ENCODE measurements around the gene PNLIPRP1. TPM values are rescaled to one million over a fixed set of nuclear protein-coding genes. Genes with fewer than 3 reads are reported as not detected.

Gene PNLIPRP1
- total RNA-seq, 1 experiment from 2014 or later: not detected

GRCh38 chr10:116606061-116606483 lies 15.3 kb downstream of the PNLIPRP1 start:
- Histone ChIP-seq H3K79me2 (ENCODE audit: low read length) (no peaks in the 10 kb centered on the region), H3K9me3 (ENCODE audit: low read length) (no peaks in the 10 kb centered on the region), H3K4me3 (ENCODE audit: low read length) (no peak overlapping the region), H3K9ac (ENCODE audit: low read length) (no peak overlapping the region), H3F3A (ENCODE audit: low read length, unreplicated experiment) (no peaks in the 10 kb centered on the region), H3K27me3 (ENCODE audit: low read length) (peaks cover 20% of the 10 kb centered on the region; the same call in 1 of the 2 replicates), H3K27ac (ENCODE audit: low read length) (no peak overlapping the region), H3K36me3 (ENCODE audit: low read depth, low read length) (no peaks in the 10 kb centered on the region), H2AFZ (ENCODE audit: low read length) (no peak overlapping the region), H4K20me1 (ENCODE audit: low read length) (no peaks in the 10 kb centered on the region), H3K4me2 (ENCODE audit: low read length) (no peak overlapping the region), H3K4me1 (ENCODE audit: insufficient read depth, low read length) (no peaks in the 10 kb centered on the region), H3K9me2 (replicated peaks; ENCODE audit: low read length) (no peaks in the 10 kb centered on the region)
- CTCF ChIA-PET: no interaction called here
- DNase-seq: no peak
- intact Hi-C loops (cut with micrococcal nuclease): no loop called here
- no TSS peak for BruUV-seq (replicated peaks)
- TF ChIP-seq EZH2 (IDR thresholded peaks at IDR 0.05; ENCODE audit: low read length, unreplicated experiment): no peak
- TF ChIP-seq EZH2phosphoT487 (IDR thresholded peaks at IDR 0.05; ENCODE audit: borderline replicate concordance, low read length): no peak
- TF ChIP-seq, protein P1, sequence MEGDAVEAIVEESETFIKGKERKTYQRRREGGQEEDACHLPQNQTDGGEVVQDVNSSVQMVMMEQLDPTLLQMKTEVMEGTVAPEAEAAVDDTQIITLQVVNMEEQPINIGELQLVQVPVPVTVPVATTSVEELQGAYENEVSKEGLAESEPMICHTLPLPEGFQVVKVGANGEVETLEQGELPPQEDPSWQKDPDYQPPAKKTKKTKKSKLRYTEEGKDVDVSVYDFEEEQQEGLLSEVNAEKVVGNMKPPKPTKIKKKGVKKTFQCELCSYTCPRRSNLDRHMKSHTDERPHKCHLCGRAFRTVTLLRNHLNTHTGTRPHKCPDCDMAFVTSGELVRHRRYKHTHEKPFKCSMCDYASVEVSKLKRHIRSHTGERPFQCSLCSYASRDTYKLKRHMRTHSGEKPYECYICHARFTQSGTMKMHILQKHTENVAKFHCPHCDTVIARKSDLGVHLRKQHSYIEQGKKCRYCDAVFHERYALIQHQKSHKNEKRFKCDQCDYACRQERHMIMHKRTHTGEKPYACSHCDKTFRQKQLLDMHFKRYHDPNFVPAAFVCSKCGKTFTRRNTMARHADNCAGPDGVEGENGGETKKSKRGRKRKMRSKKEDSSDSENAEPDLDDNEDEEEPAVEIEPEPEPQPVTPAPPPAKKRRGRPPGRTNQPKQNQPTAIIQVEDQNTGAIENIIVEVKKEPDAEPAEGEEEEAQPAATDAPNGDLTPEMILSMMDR (conservative IDR thresholded peaks at IDR 0.05; ENCODE audit: low read depth, low read length): no peak
- POLR2A ChIA-PET (ENCODE audit: unreplicated experiment): no interaction called here
- no peak for ATAC-seq

- Histone ChIP-seq H3K4me3 (ENCODE audit: low read length) (no peak overlapping the region), H3K27ac (ENCODE audit: low read length) (no peak overlapping the region), H3F3A (ENCODE audit: low read length, unreplicated experiment) (no peaks in the 10 kb centered on the region), H3K4me2 (ENCODE audit: low read length) (no peak overlapping the region), H4K20me1 (ENCODE audit: low read length) (no peaks in the 10 kb centered on the region), H3K9ac (ENCODE audit: low read length) (no peak overlapping the region), H3K79me2 (ENCODE audit: low read length) (no peaks in the 10 kb centered on the region), H3K27me3 (ENCODE audit: low read length) (0 out of 2 replicates have a peak, but pooled peaks cover 13% of the 10 kb centered on the region), H3K36me3 (ENCODE audit: low read depth, low read length) (no peaks in the 10 kb centered on the region), H2AFZ (ENCODE audit: low read length) (no peak overlapping the region), H3K4me1 (ENCODE audit: insufficient read depth, low read length) (no peaks in the 10 kb centered on the region), H3K9me2 (replicated peaks; ENCODE audit: low read length) (no peaks in the 10 kb centered on the region), H3K9me3 (ENCODE audit: low read length) (no peaks in the 10 kb centered on the region)
- CTCF ChIA-PET: no interaction called here
- no peak for ATAC-seq
- POLR2A ChIA-PET (ENCODE audit: unreplicated experiment): no interaction called here
- BruUV-seq (replicated peaks): no TSS peak
- intact Hi-C loops (cut with micrococcal nuclease): no loop called here
- no peak for DNase-seq
- TF ChIP-seq, protein P1 (conservative IDR thresholded peaks at IDR 0.05; ENCODE audit: low read depth, low read length): no peak
- TF ChIP-seq EZH2 (IDR thresholded peaks at IDR 0.05; ENCODE audit: low read length, unreplicated experiment): no peak
- TF ChIP-seq EZH2phosphoT487 (IDR thresholded peaks at IDR 0.05; ENCODE audit: borderline replicate concordance, low read length): no peak
Measured at GRCh38 chr10:116607336-116607735, 16.6 kb downstream of the PNLIPRP1 start.

GRCh38 chr10:116608686-116609594 lies 18.2 kb downstream of the PNLIPRP1 start:
- H3K27me3 ChIP-seq (ENCODE audit: low read length): 0 out of 2 replicates have a peak, but pooled peaks cover 13% of the 10 kb centered on the region
- CTCF ChIA-PET: no interaction called here
- ATAC-seq: no peak

More at GRCh38 chr10:116608686-116609594, 18.2 kb downstream of the PNLIPRP1 start:
- Histone ChIP-seq H4K20me1 (ENCODE audit: low read length) (no peaks in the 10 kb centered on the region), H3K9me3 (ENCODE audit: low read length) (no peaks in the 10 kb centered on the region), H3K27ac (ENCODE audit: low read length) (no peak overlapping the region), H3K36me3 (ENCODE audit: low read depth, low read length) (no peaks in the 10 kb centered on the region), H3K4me2 (ENCODE audit: low read length) (no peak overlapping the region), H3K4me3 (ENCODE audit: low read length) (no peak overlapping the region), H2AFZ (ENCODE audit: low read length) (no peak overlapping the region), H3K4me1 (ENCODE audit: insufficient read depth, low read length) (no peaks in the 10 kb centered on the region), H3K9me2 (replicated peaks; ENCODE audit: low read length) (no peaks in the 10 kb centered on the region), H3K79me2 (ENCODE audit: low read length) (no peaks in the 10 kb centered on the region), H3K9ac (ENCODE audit: low read length) (no peak overlapping the region), H3F3A (ENCODE audit: low read length, unreplicated experiment) (no peaks in the 10 kb centered on the region)
- POLR2A ChIA-PET (ENCODE audit: unreplicated experiment): no interaction called here
- intact Hi-C loops (cut with micrococcal nuclease): no loop called here
- DNase-seq: no peak
- no TSS peak for BruUV-seq (replicated peaks)
- TF ChIP-seq EZH2 (IDR thresholded peaks at IDR 0.05; ENCODE audit: low read length, unreplicated experiment) (no peak), EZH2phosphoT487 (IDR thresholded peaks at IDR 0.05; ENCODE audit: borderline replicate concordance, low read length) (no peak)
- TF ChIP-seq, protein P1 (conservative IDR thresholded peaks at IDR 0.05; ENCODE audit: low read depth, low read length): no peak
